ENCODE data around the gene NOD2. TPM values are rescaled to one million over a fixed set of nuclear protein-coding genes. Genes with fewer than 3 reads are reported as not detected.
A peak's percentile ranks its signal among the peaks of the same experiment; 100 is the strongest.

NOD2 gene
- total and polyA plus RNA-seq, 11 donors, result 0.21 to 6.5 (median 0.74) TPM

DNA sequence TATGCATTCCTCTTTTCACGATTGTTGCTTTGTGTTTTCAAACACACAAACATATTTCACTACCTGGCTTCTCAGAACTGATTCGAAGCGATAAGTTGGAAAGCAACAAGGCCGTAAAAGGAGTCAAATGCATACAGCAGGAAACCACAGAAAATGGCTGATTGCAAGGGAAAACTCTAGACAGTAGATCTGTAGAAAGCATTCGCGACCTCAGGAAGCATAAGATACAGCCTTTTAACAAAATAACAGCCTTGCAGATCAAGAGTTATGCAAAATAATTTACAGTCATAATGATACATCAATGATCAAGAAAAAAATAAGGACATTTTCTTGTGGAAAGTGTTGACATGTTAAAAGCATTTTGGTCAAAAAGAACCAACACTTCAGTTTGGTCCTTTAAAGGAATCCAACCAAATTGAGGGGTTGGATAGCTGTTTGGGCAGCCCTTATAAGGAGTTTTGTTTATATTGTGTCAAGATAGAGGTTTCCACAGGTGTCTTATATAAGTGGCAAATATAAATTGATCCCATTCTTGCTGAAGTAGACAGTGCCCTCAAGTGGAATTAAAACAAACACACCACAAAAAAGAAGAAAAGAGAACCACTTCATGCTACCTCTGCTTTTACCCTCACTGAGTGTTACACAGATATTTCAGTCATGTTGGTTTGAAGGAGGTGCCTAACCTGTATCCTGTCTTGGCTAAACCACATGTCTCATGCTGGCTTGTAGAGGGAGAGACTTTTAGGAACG is 54.0 kb downstream of the NOD2 start:
- ATAC-seq, result peak in 3 of 4 donors; percentile 23 to 64 (median 63)
- no peak for DNase-seq
- Histone ChIP-seq H3K4me1 (peaks cover 0 to 69% (median 25%) of the 10 kb centered on the region in 12 donors), H3K27ac (peak overlapping the region in 1 of 12 donors; percentile 97), H3K9me3 (no peaks in the 10 kb centered on the region), H3K27me3 (no peaks in the 10 kb centered on the region), H3K36me3 (peaks cover 0 to 56% (median 21%) of the 10 kb centered on the region in 9 donors), H3K4me3 (peak overlapping the region in 1 of 12 donors; percentile 6)
- intact Hi-C loops (cut with DNase I), result loop anchor here in 4 of 10 donors (5.0 to 10.0 kb wide), 3 partner anchors 53 to 80 kb away; partner anchors contain the start of gene NOD2 (in 1 of the 4)
- no peak for TF ChIP-seq POLR2A (IDR thresholded peaks at IDR 0.05)
- TF ChIP-seq, protein P1, sequence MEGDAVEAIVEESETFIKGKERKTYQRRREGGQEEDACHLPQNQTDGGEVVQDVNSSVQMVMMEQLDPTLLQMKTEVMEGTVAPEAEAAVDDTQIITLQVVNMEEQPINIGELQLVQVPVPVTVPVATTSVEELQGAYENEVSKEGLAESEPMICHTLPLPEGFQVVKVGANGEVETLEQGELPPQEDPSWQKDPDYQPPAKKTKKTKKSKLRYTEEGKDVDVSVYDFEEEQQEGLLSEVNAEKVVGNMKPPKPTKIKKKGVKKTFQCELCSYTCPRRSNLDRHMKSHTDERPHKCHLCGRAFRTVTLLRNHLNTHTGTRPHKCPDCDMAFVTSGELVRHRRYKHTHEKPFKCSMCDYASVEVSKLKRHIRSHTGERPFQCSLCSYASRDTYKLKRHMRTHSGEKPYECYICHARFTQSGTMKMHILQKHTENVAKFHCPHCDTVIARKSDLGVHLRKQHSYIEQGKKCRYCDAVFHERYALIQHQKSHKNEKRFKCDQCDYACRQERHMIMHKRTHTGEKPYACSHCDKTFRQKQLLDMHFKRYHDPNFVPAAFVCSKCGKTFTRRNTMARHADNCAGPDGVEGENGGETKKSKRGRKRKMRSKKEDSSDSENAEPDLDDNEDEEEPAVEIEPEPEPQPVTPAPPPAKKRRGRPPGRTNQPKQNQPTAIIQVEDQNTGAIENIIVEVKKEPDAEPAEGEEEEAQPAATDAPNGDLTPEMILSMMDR (IDR thresholded peaks at IDR 0.05), result peak in 11 of 12 donors; percentile 17 to 48 (median 28)
- 66 to 73% (median 72%) methylated on average over 7 of the region's 7 CpGs for WGBS, 4 donors

DNA sequence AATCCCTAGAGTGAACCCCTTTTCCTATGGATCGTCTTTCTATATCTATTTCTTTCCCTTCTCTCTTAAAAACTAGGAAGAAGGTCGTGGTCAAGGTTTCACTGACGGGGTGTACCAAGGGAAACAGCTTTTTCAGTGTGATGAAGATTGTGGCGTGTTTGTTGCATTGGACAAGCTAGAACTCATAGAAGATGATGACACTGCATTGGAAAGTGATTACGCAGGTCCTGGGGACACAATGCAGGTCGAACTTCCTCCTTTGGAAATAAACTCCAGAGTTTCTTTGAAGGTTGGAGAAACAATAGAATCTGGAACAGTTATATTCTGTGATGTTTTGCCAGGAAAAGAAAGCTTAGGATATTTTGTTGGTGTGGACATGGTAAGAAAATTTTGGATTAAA is 58.1 kb downstream of the NOD2 start:
- Histone ChIP-seq H3K9me3 (no peaks in the 10 kb centered on the region), H3K4me1 (peaks cover 0 to 42% (median 11%) of the 10 kb centered on the region in 12 donors), H3K4me3 (no peak overlapping the region), H3K36me3 (peaks cover 0 to 79% (median 53%) of the 10 kb centered on the region in 9 donors), H3K27ac (peak overlapping the region in 1 of 12 donors; percentile 13), H3K27me3 (no peaks in the 10 kb centered on the region)
- intact Hi-C loops (cut with DNase I), result no loop called here
- TF ChIP-seq POLR2A (IDR thresholded peaks at IDR 0.05), result no peak
- TF ChIP-seq, protein P1 (IDR thresholded peaks at IDR 0.05), result no peak
- DNase-seq, result no peak
- ATAC-seq, result peak in 1 of 4 donors; percentile 93
- 63 to 75% (median 70%) methylated on average over 6 of the region's 6 CpGs for WGBS, 4 donors

DNA sequence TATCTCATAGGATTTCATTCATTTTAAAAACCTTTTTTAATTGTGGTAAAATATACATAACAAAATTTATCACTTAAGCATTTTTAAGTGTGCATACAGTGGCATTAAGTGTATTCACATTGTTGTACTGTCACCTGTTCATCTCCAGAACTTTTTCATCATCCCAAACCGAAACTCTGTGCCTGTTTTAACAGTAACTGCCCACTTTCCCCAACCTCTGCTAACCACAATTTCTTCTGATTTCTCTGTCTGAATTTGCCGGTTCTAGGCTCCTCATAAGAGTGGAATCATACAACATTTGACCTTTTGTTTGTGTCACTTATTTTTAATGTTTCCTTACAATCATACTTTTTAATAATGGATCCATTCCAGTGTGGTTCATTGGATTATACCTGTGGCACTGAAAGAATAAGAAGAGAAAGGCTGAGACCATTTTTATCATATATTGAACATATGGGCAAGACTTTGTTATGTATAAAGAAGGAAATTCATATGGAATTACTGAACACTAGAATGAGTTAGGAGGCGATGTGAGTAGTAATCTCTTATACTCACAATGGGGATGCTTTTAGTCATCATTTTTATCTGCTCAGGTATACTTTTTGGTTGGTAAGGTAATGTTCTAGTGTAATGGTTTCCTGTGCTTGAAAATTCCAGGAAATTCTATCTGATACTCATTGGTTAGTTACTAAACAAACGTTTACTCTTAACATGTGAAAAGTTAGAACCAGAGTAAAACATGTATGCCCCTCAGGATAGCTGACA is 59.2 kb downstream of the NOD2 start:
- no peaks in the 10 kb centered on the region for H3K27me3 ChIP-seq
- WGBS, 4 donors, result 84 to 89% (median 86%) methylated on average over 4 of the region's 4 CpGs
- no peak overlapping the region for H3K27ac ChIP-seq
- H3K9me3 ChIP-seq, result no peaks in the 10 kb centered on the region
- no peak overlapping the region for H3K4me3 ChIP-seq
- intact Hi-C loops (cut with DNase I), result no loop called here
- H3K36me3 ChIP-seq, result peaks cover 0 to 89% (median 53%) of the 10 kb centered on the region in 9 donors
- TF ChIP-seq, protein P1 (IDR thresholded peaks at IDR 0.05), result no peak
- no peak for TF ChIP-seq POLR2A (IDR thresholded peaks at IDR 0.05)
- DNase-seq (no peak), ATAC-seq (no peak)
- H3K4me1 ChIP-seq, result peaks cover 0 to 40% (median 7%) of the 10 kb centered on the region in 12 donors

DNA sequence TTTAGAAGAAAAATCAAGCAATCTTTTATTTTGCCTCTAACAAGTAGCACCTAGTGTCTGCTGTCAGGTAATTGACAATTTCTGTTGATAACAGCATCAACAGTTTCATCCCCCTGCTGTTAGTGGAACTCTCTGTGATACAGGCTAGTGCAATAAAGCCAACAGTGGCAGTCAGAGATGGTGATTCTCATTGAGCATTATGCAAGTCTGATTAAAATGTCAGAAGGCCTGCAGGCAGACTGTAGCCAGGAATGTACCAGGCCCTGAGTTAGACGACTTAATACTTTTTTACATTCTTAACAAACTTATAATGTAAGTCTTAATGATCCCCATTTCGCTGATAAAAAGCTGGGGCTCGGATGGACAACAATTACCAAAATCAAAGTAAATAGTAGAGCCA is 63.1 kb downstream of the NOD2 start:
- TF ChIP-seq, protein P1 (IDR thresholded peaks at IDR 0.05), result no peak
- TF ChIP-seq POLR2A (IDR thresholded peaks at IDR 0.05), result no peak
- ATAC-seq (peak in 2 of 4 donors; percentile 49 to 77), DNase-seq (no peak)
- peaks cover 0 to 25% (median 3%) of the 10 kb centered on the region in 12 donors for H3K4me1 ChIP-seq
- intact Hi-C loops (cut with DNase I), result no loop called here
- peaks cover 0 to 94% (median 63%) of the 10 kb centered on the region in 9 donors for H3K36me3 ChIP-seq
- no peaks in the 10 kb centered on the region for H3K27me3 ChIP-seq
- H3K27ac ChIP-seq, result no peak overlapping the region
- H3K4me3 ChIP-seq, result no peak overlapping the region
- no peaks in the 10 kb centered on the region for H3K9me3 ChIP-seq
- 71 to 78% (median 75%) methylated on average over 3 of the region's 3 CpGs for WGBS, 4 donors

All from heart left ventricle (tissue), 16 donors.